Fibroblast of pulmonary artery (primary cell): ENCODE data around the gene AUTS2.

ENCODE experiments used
- DNase-seq: peaks from one replicate; pipeline ENCODE4 v3.0.0-alpha.2; 2010; ENCODE audit warnings: low read depth
- H3K4me3 ChIP-seq: replicated peaks from 2 replicates; pipeline ENCODE4 v1.5.1; 2011; ENCODE audit warnings: low read depth, mild to moderate bottlenecking, control low read depth, low read length, moderate library complexity
- TF ChIP-seq, protein P1 (sequence below): IDR thresholded peaks from 2 replicates; pipeline ENCODE4 v1.5.1; 2011; ENCODE audit warnings: mild to moderate bottlenecking, control low read depth, low read length, inconsistent platforms; ENCODE audit errors: missing control alignments

The AUTS2 gene

DNA sequence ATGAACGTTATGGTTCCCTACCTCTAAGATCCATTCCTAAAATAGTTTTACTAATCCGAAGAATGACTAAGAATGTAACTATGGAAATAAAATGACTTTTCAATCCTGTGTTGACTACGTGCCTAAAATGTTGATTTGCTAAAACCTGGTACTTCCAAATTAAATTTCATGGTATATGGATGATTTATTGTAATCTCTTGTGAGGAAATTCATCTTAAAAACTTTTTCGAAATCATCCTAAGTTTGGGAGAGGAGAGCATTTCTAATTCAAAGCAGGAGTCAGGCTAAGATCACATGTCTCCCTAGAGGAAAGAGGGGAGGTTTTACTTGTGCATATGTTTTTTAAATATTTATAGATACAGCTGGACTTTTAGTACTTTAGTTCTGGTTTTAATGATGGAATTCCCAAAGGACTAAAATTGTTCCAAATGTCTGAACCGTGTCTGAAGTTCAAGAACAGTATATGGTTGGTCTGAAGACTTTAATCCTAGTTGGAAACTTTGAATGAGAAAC is 483.9 kb downstream of the AUTS2 start:
- no peak for DNase-seq
- no peak overlapping the region for H3K4me3 ChIP-seq
- TF ChIP-seq, protein P1, sequence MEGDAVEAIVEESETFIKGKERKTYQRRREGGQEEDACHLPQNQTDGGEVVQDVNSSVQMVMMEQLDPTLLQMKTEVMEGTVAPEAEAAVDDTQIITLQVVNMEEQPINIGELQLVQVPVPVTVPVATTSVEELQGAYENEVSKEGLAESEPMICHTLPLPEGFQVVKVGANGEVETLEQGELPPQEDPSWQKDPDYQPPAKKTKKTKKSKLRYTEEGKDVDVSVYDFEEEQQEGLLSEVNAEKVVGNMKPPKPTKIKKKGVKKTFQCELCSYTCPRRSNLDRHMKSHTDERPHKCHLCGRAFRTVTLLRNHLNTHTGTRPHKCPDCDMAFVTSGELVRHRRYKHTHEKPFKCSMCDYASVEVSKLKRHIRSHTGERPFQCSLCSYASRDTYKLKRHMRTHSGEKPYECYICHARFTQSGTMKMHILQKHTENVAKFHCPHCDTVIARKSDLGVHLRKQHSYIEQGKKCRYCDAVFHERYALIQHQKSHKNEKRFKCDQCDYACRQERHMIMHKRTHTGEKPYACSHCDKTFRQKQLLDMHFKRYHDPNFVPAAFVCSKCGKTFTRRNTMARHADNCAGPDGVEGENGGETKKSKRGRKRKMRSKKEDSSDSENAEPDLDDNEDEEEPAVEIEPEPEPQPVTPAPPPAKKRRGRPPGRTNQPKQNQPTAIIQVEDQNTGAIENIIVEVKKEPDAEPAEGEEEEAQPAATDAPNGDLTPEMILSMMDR = no peak

DNA sequence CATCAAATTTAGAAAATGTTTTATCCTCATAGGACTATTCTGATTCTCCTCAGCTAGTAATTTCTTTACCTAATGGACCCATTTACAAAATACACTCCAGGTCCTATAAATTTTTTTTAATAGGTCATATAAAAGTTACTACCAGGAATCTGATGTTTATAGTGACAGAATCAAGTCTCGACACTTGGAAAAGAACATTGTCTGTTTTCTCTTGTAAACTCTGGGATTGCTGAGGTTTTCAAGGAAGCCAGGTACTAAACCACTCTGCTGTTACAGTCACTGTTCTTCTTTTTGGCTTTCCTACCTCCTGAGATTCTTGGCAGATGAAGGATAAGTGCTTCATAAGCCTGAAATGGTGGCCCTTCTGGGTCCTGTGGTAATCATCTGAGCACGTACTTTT is 493.1 kb downstream of the AUTS2 start:
- no peak overlapping the region for H3K4me3 ChIP-seq
- TF ChIP-seq, protein P1 = no peak
- no peak for DNase-seq

DNA sequence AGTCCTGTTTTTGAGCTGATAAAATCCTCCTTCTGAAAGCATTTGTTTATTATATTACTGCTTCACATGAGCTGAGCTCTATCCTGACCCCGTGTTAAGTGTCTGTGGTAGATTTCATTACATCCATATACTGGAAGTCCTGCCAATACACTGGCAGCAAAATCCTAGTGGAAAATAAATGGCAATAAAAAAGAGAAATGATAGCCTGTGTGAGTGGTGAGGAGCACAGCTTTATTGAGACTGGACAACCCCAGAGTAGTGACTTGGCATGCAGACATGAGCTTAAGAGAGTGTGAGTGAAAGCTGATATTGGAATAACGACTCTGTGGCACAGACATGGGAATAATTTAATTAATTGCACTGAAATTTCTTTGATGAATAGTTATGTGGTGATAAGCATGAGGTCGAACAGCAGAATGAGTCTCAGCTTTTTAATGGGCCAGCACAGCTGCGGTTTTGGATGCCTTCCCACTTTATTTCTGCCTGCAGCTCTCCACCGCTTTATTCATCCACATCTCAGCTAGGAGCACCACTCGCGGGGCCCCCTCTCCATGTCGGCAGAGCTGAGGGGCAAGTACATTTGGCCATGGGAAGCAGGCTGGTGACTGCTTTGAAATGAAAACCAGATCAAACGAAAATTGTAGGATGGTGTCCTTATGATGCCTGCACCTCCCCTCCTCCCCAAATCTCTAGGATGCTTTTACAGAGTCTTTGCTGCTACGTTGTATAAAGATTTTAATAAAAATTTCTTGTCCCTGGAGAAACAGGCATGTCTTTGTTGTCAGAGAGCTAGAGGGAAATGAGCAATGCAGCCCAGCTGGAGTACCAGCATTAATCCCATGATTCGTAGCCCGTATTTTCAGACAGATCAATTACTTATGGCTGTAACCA is 494.3 kb downstream of the AUTS2 start:
- no peak overlapping the region for H3K4me3 ChIP-seq
- DNase-seq = peak; percentile 25
- TF ChIP-seq, protein P1 = no peak

DNA sequence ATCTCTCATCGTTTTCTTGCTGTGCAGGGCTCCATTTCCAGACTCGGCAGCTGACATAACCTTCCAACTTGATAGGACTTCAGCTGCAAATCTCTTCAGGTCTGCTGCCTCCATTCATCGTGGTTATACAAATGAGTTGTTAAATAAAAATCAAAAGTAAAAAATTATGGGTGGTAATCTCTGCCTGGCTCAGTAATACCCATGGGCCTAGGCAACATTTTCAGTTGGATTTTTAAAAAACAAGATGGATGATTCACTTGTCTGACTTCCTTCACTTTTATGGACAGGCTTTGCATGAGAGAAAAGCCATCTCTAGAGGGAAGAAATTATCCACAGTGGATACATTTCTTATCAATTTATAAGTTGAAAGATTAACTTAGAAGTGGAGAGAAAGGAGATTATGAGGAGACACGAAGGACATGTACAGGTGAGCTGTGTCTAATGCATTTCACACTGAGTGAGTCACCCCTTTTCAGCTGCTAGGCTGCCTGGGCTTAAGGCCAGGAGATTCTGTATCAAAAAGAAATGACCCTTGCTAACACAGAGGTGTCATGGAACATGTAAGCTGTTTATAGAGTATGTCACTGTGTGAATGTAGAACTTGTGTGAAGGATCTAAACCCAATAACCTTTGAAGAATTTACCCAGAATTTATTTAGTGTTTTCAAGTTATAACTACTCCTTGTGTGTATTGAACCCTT is 495.1 kb downstream of the AUTS2 start:
- DNase-seq = no peak
- TF ChIP-seq, protein P1 = no peak
- H3K4me3 ChIP-seq = no peak overlapping the region

DNA sequence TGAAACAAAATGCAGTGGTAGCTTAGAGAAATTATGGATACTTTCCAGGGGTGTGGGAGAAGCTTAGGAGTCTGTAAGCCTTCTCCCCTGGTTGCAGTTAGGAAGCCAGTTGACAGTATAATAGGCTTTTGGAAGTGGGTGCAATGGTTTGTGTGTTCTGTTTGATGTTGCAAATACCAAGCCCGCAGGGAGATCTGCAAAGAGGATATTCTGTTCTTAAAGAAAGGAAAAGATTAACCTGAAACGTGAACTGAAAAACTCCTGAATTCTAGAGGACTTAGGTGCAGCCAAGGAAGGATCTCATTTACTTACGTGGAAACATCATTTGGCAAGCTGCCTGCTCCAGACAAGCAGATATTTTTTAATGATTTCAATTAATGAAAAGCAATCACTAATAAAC is 496.6 kb downstream of the AUTS2 start:
- no peak for DNase-seq
- TF ChIP-seq, protein P1 = no peak
- no peak overlapping the region for H3K4me3 ChIP-seq

DNA sequence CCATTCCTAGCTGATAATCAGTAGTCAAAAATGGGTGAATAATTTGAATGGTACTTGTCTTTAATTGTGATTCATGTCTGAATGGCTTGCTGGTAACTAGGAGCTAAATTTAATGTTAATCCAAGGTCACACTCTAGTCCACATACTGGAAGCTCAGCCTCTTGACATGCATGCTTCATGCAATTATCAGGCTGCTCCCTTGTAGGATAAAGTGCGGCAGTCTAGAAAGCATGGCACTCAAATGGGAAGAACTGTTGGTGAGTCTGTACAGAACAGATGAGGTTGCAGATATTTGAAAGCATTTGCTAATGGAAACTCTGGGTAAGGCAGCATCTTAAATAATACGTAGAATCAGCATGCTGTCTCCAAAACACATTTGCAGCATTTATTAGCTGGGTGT is 499.4 kb downstream of the AUTS2 start:
- TF ChIP-seq, protein P1 = no peak
- no peak for DNase-seq

More for the DNA sequence above, 499.4 kb downstream of the AUTS2 start:
- no peak overlapping the region for H3K4me3 ChIP-seq
